GM12892 (cell line): ENCODE measurements around the gene CSAD.

ENCODE experiments used
- POLR2A ChIP-seq: IDR thresholded peaks from 2 replicates; pipeline ENCODE4 v1.6.1; 2011; ENCODE audit warnings: low read depth, low read length, control low read depth
- POLR2AphosphoS5 ChIP-seq: IDR thresholded peaks from 2 replicates; pipeline ENCODE4 v1.6.1; 2011; ENCODE audit warnings: low read depth, low read length, control low read depth
- TAF1 ChIP-seq: IDR thresholded peaks from 2 replicates; pipeline ENCODE4 v1.6.1; 2011; ENCODE audit warnings: low read depth, mild to moderate bottlenecking, control low read depth, low read length, borderline replicate concordance

GRCh38 chr12:53171725-53172329 is 8.9 kb downstream of the CSAD start:
- TF ChIP-seq POLR2AphosphoS5 (no peak), TAF1 (no peak), POLR2A (no peak)
